Measurements from ENCODE around the gene CEP57L1.

CEP57L1 gene

DNA sequence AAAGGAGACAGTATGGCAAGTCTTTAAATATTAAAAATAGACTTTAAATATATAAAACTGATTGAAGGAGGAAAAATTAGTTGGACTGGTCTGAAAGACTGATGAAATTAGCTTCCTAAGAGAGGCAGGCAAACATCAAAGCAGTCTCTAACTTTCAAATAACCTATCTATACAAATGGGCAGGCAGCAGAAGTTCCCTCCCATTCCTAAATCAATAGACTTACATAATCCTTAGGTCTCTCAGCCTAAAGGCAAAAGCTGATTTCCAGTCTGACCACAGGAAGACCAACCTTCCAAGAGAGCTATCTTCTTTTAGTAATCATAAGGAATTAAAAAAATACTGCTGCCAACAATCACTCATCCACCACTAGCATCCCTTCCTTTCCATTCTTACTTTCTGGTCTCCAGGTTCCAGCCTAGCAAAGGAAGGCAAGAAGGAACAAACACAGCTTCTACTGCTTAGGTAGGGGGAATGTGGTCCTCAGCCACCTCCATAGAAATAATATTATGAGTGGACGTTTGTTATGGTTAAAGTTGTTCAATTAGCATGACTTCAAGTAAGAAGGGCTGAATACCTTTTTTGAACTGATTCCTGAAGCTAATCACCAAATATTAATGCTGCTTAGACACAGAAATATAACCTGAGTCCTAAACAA lies 44.7 kb upstream of the CEP57L1 start:
- Histone ChIP-seq H3K4me3 (IDR thresholded peaks at IDR 0.05; ENCODE audit: insufficient read depth, low read depth, low read length) (no peak overlapping the region), H3K27ac (no peak overlapping the region), H3K4me1 (ENCODE audit: low read depth, poor library complexity, severe bottlenecking) (peaks cover 29% of the 10 kb centered on the region), H3K36me3 (ENCODE audit: insufficient read depth) (no peaks in the 10 kb centered on the region), H2AFZ (ENCODE audit: low read depth) (no peak overlapping the region), H3K9ac (no peak overlapping the region), H3K4me2 (no peak overlapping the region), H4K20me1 (ENCODE audit: insufficient read depth) (no peaks in the 10 kb centered on the region), H3K27me3 (ENCODE audit: insufficient read depth, low read depth) (no peaks in the 10 kb centered on the region), H3K79me2 (ENCODE audit: insufficient read depth, low read depth) (no peaks in the 10 kb centered on the region)
- TF ChIP-seq, protein P1, sequence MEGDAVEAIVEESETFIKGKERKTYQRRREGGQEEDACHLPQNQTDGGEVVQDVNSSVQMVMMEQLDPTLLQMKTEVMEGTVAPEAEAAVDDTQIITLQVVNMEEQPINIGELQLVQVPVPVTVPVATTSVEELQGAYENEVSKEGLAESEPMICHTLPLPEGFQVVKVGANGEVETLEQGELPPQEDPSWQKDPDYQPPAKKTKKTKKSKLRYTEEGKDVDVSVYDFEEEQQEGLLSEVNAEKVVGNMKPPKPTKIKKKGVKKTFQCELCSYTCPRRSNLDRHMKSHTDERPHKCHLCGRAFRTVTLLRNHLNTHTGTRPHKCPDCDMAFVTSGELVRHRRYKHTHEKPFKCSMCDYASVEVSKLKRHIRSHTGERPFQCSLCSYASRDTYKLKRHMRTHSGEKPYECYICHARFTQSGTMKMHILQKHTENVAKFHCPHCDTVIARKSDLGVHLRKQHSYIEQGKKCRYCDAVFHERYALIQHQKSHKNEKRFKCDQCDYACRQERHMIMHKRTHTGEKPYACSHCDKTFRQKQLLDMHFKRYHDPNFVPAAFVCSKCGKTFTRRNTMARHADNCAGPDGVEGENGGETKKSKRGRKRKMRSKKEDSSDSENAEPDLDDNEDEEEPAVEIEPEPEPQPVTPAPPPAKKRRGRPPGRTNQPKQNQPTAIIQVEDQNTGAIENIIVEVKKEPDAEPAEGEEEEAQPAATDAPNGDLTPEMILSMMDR (conservative IDR thresholded peaks at IDR 0.05; ENCODE audit: low read depth, low read length): no peak

DNA sequence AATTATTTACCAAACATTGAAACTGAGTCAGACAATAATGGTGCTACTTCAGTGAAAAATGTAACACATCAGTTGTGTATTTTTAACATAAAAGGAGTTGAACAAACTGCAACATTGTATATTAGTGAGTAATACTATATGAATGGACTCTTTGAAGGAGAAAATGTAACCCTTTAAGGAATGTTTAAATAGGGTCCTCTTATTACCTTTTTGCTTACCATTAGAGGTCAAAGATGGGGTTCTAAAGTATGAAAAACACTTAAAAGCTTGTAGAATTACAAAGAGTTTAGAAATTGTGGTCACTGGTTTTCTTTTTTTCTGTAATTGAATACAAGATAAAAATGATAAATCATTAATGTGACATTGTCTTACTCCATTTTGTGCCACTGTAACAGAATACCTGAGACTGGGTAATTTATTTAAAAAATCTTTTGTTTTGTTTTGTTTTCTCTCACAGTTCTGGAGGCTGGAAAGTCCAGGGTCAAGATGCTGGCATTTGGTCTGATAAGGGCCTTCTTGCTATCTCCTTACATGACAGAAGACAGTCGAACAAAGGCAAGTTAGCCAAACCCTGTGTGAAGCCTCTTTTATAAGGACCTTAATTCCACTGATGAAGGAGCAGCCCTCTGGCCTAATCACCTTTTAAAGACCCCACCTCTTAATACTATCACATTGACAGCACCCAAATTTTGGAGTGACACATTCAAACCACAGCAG lies 43.8 kb upstream of the CEP57L1 start:
- TF ChIP-seq, protein P1 (conservative IDR thresholded peaks at IDR 0.05; ENCODE audit: low read depth, low read length): no peak
- Histone ChIP-seq H3K9ac (no peak overlapping the region), H3K79me2 (ENCODE audit: insufficient read depth, low read depth) (no peaks in the 10 kb centered on the region), H3K27ac (no peak overlapping the region), H3K27me3 (ENCODE audit: insufficient read depth, low read depth) (no peaks in the 10 kb centered on the region), H3K4me1 (ENCODE audit: low read depth, poor library complexity, severe bottlenecking) (peaks cover 29% of the 10 kb centered on the region), H2AFZ (ENCODE audit: low read depth) (no peak overlapping the region), H3K36me3 (ENCODE audit: insufficient read depth) (no peaks in the 10 kb centered on the region), H3K4me3 (IDR thresholded peaks at IDR 0.05; ENCODE audit: insufficient read depth, low read depth, low read length) (no peak overlapping the region), H4K20me1 (ENCODE audit: insufficient read depth) (no peaks in the 10 kb centered on the region), H3K4me2 (peak overlapping the region; percentile 42; the same call in 1 of the 2 replicates)

DNA sequence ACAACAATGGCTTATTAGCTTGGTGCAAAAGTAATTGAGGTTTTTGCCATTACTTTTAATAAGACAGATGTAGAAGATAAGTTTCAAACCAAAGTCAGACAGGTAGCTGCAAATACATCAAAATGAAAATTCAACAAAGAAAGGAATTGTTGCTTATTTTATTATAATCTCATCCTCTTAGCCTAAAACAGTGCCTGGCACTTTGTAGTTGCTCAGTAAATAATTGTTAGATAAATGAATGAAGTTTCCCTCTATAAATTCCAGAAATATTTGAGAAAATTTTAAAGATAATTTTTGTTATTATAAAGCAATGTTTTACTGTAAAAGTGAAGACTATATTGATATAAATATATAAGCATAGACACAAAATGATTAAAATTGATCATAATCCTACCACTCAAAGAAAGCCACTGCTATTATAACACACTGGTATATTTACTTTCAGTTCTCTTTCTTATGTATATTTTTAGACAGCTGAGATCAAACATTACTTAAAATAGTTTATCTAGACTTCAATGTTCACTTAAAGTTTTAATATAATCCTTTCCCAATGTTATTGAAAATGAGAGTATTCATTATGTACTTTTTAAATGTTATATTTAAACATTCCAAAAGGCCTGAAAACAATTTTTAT lies 43.2 kb upstream of the CEP57L1 start:
- Histone ChIP-seq H3K27me3 (ENCODE audit: insufficient read depth, low read depth) (no peaks in the 10 kb centered on the region), H3K4me3 (IDR thresholded peaks at IDR 0.05; ENCODE audit: insufficient read depth, low read depth, low read length) (no peak overlapping the region), H2AFZ (ENCODE audit: low read depth) (no peak overlapping the region), H3K4me2 (peak overlapping the region; percentile 42; the same call in 1 of the 2 replicates), H3K36me3 (ENCODE audit: insufficient read depth) (no peaks in the 10 kb centered on the region), H4K20me1 (ENCODE audit: insufficient read depth) (no peaks in the 10 kb centered on the region), H3K4me1 (ENCODE audit: low read depth, poor library complexity, severe bottlenecking) (peaks cover 29% of the 10 kb centered on the region), H3K79me2 (ENCODE audit: insufficient read depth, low read depth) (no peaks in the 10 kb centered on the region), H3K27ac (no peak overlapping the region), H3K9ac (no peak overlapping the region)
- TF ChIP-seq, protein P1 (conservative IDR thresholded peaks at IDR 0.05; ENCODE audit: low read depth, low read length): no peak

DNA sequence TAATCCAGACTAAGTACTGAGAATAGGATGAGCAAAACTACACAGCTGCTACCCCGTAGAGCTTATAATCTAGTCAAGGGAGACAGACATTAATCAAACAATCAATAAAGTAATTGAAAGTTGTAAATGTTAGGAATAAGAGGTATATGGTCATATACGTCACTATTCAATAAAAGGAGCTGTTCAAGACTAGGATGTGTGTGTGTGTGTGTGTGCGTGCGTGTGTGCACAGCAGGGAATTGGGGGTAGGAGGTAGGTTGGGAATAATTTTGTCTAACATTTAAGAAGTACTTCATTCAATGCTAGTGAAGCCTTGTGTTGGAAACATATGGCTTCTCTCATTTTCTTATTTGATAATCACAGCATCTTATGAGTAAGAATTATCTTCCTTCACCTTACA lies 42.5 kb upstream of the CEP57L1 start:
- H3K4me2 ChIP-seq: peak overlapping the region; percentile 42; the same call in 1 of the 2 replicates
- H3K4me3 ChIP-seq (IDR thresholded peaks at IDR 0.05; ENCODE audit: insufficient read depth, low read depth, low read length): no peak overlapping the region
- TF ChIP-seq, protein P1 (conservative IDR thresholded peaks at IDR 0.05; ENCODE audit: low read depth, low read length): no peak
- H3K36me3 ChIP-seq (ENCODE audit: insufficient read depth): no peaks in the 10 kb centered on the region
- H2AFZ ChIP-seq (ENCODE audit: low read depth): no peak overlapping the region
- no peaks in the 10 kb centered on the region for H4K20me1 ChIP-seq (ENCODE audit: insufficient read depth)
- no peak overlapping the region for H3K9ac ChIP-seq
- peaks cover 29% of the 10 kb centered on the region for H3K4me1 ChIP-seq (ENCODE audit: low read depth, poor library complexity, severe bottlenecking)
- no peaks in the 10 kb centered on the region for H3K27me3 ChIP-seq (ENCODE audit: insufficient read depth, low read depth)
- H3K79me2 ChIP-seq (ENCODE audit: insufficient read depth, low read depth): no peaks in the 10 kb centered on the region
- no peak overlapping the region for H3K27ac ChIP-seq

All from KMS-11 (cell line).